Measurements from ENCODE around the gene SLC25A14. TPM values are rescaled to one million over a fixed set of nuclear protein-coding genes. Genes with fewer than 3 reads are reported as not detected.
"Not testable (repeated sequence)": the region's sequence is repeated elsewhere in the genome, so short reads cannot be mapped to it uniquely, and the experiment has no call there.

Gene SLC25A14, protein sequence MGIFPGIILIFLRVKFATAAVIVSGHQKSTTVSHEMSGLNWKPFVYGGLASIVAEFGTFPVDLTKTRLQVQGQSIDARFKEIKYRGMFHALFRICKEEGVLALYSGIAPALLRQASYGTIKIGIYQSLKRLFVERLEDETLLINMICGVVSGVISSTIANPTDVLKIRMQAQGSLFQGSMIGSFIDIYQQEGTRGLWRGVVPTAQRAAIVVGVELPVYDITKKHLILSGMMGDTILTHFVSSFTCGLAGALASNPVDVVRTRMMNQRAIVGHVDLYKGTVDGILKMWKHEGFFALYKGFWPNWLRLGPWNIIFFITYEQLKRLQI
- 12.6 TPM for polyA plus RNA-seq (2012; ENCODE audit: missing spikeins)

GRCh38 chrX:130339408-130340222 lies at the start of gene SLC25A14:
Gene SLC25A14, plus strand, starts transcription at chrX:130339919. Its CDS starts 360 bp downstream, at chrX:130340279.
- TF ChIP-seq POLR2A (IDR thresholded peaks at IDR 0.05; ENCODE audit: low read depth, low read length) = no peak; the same call in 1 of the 2 replicates
- TF ChIP-seq TAF1 (IDR thresholded peaks at IDR 0.05; ENCODE audit: borderline replicate concordance, low read depth, low read length) = 0 out of 2 replicates have a peak, but pooled peaks have one; percentile 32
- FAIRE-seq = peak; percentile 92

DNA sequence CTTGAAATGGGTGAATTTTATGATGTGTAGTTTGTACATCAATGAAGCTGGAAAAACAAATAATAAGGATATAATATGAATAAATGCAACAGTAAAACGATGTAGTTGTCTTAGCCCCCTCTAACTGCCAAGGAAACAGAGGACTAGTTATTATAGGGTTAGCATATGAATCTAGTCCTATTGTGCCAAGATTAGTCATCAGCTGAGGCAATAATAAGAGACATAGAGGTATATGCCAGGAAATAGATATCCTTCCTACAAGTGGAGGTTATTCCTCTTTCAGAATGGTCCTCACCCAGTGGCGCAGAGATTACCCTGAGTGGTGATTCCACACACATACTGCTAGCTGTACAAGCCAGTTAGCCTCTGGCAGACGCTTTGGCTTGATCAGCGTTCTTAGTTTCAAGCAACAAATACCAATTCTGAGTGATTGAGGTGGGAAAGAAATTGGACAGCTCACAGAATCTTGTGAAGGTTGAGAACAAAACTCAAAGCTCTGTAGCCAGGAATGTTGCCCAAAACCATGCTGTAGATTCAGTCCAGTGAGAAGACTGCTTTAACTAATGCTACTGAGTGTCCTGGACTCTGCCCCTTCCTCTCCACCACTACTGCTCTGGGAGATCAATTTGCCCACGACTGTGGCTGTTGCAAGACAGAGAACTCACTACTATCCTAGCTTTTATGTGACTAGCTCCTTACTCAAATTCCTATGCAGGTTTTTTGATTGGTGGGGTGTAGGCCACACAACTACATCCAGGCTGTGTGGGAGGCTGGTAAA lies 44.0 kb upstream of the SLC25A14 start:
- TF ChIP-seq POLR2AphosphoS5 (IDR thresholded peaks at IDR 0.05; ENCODE audit: low read depth, low read length) = no peak
- TF ChIP-seq POLR2A (IDR thresholded peaks at IDR 0.05; ENCODE audit: low read depth, low read length) = no peak
- TF ChIP-seq TAF1 (IDR thresholded peaks at IDR 0.05; ENCODE audit: borderline replicate concordance, low read depth, low read length) = no peak
- DNase-seq (ENCODE audit: insufficient read length) = no peak
- FAIRE-seq = no peak

More at GRCh38 chrX:130339408-130340222, at the start of gene SLC25A14:
- peak; percentile 44 for DNase-seq (ENCODE audit: insufficient read length)

DNA sequence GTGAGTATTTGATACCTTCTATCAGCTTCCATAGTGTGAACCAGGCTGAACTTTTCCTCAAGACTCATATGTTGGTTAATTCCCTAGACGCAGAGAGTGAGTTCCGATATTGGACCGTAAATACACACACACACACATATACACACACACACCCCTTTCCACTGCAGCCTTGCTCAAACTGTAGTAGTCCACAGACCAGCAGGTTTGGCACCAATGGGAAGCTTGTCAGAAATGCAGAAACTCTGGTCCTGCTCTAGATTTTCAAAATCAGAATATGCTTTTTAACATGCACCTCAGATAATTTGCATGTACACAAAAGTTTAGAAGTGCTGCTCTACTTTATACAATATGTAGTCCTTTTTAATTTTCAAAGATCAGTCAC lies 43.4 kb upstream of the SLC25A14 start:
- TF ChIP-seq POLR2AphosphoS5 (IDR thresholded peaks at IDR 0.05; ENCODE audit: low read depth, low read length) (no peak), TAF1 (IDR thresholded peaks at IDR 0.05; ENCODE audit: borderline replicate concordance, low read depth, low read length) (no peak), POLR2A (IDR thresholded peaks at IDR 0.05; ENCODE audit: low read depth, low read length) (no peak)
- FAIRE-seq = no peak
- DNase-seq (ENCODE audit: insufficient read length) = no peak

GRCh38 chrX:130296743-130297142 lies 43.0 kb upstream of the SLC25A14 start:
- TF ChIP-seq POLR2A (IDR thresholded peaks at IDR 0.05; ENCODE audit: low read depth, low read length) (no peak), POLR2AphosphoS5 (IDR thresholded peaks at IDR 0.05; ENCODE audit: low read depth, low read length) (no peak), TAF1 (IDR thresholded peaks at IDR 0.05; ENCODE audit: borderline replicate concordance, low read depth, low read length) (no peak)
- no peak for FAIRE-seq
- no peak for DNase-seq (ENCODE audit: insufficient read length)

- DNase-seq (ENCODE audit: insufficient read length) = no peak
- FAIRE-seq = no peak
- no peak for TF ChIP-seq POLR2AphosphoS5 (IDR thresholded peaks at IDR 0.05; ENCODE audit: low read depth, low read length)
- no peak for TF ChIP-seq POLR2A (IDR thresholded peaks at IDR 0.05; ENCODE audit: low read depth, low read length)
- TF ChIP-seq TAF1 (IDR thresholded peaks at IDR 0.05; ENCODE audit: borderline replicate concordance, low read depth, low read length) = no peak
Observed at GRCh38 chrX:130299279-130300009, 40.3 kb upstream of the SLC25A14 start.

GRCh38 chrX:130300010-130300282 lies 39.8 kb upstream of the SLC25A14 start:
- FAIRE-seq = no peak
- TF ChIP-seq POLR2A (IDR thresholded peaks at IDR 0.05; ENCODE audit: low read depth, low read length) (no peak), TAF1 (IDR thresholded peaks at IDR 0.05; ENCODE audit: borderline replicate concordance, low read depth, low read length) (no peak), POLR2AphosphoS5 (IDR thresholded peaks at IDR 0.05; ENCODE audit: low read depth, low read length) (no peak)
- no peak for DNase-seq (ENCODE audit: insufficient read length)

DNA sequence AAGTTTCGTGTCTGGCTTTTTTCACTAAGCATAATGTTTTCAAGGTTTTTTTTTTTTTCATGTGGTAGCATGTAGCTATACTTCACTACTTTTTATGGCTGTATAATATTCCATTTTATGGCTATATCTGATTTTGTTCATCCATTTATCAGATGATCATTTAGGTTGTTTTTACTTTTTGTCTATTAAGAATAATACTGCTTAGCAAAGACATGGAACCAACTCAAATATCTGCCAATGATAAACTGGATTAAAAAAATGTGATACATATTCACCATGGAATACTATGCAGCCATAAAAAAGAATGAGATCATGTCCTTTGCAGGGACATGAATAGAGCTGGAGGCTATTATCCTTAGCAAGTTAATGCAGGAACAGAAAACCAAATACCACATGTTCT lies 38.3 kb upstream of the SLC25A14 start:
- TF ChIP-seq POLR2AphosphoS5 (IDR thresholded peaks at IDR 0.05; ENCODE audit: low read depth, low read length) (no peak), POLR2A (IDR thresholded peaks at IDR 0.05; ENCODE audit: low read depth, low read length) (no peak), TAF1 (IDR thresholded peaks at IDR 0.05; ENCODE audit: borderline replicate concordance, low read depth, low read length) (no peak)
- FAIRE-seq = no peak
- no peak for DNase-seq (ENCODE audit: insufficient read length)

GRCh38 chrX:130301977-130302376 lies 37.7 kb upstream of the SLC25A14 start:
- no peak for DNase-seq (ENCODE audit: insufficient read length)
- no peak for FAIRE-seq
- TF ChIP-seq POLR2A (IDR thresholded peaks at IDR 0.05; ENCODE audit: low read depth, low read length) (no peak), TAF1 (IDR thresholded peaks at IDR 0.05; ENCODE audit: borderline replicate concordance, low read depth, low read length) (no peak), POLR2AphosphoS5 (IDR thresholded peaks at IDR 0.05; ENCODE audit: low read depth, low read length) (no peak)

DNA sequence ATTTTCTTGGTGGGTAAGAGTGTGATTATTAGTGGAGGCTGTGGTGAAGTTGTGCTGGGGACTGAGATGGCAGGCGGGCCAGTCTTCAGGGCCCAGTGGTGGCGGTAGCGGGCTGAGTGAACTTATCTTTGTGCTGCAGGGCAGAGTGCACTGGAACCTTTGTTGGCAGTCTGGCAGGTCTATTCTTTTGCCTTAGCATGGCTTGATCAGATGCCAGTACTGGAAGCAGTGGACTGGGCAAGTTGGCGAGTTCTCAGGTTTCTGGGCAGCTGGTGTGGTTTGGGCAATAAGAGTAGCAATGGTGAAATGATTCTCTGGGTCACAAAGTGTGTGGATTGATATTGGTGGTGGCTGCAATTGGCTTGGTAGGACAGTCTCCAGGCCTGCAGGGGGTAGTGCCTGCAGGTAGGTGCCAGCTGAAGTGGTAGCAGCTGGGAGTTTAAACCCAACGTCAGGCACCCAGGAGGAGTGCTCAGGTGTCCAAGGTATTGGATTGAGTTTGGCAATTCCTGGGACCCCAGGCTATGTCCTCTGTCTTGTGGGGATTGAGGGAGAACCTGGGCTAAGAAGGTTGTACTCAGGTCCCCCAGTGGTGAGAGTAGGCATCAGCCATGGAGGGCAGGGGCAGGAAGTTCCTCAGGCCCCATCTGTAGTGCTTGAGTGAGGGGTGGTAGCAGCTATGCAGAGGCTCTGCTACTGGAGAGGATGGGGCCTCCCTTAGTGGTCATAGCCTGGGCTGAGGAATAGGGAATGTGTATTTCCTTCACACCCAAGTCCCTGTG lies 34.9 kb upstream of the SLC25A14 start:
- TF ChIP-seq TAF1 (IDR thresholded peaks at IDR 0.05; ENCODE audit: borderline replicate concordance, low read depth, low read length) = no peak
- TF ChIP-seq POLR2A (IDR thresholded peaks at IDR 0.05; ENCODE audit: low read depth, low read length) = no peak
- no peak for TF ChIP-seq POLR2AphosphoS5 (IDR thresholded peaks at IDR 0.05; ENCODE audit: low read depth, low read length)
- FAIRE-seq (no peak), DNase-seq (ENCODE audit: insufficient read length) (no peak)

- not testable (repeated sequence) for DNase-seq (ENCODE audit: insufficient read length)
Observed at GRCh38 chrX:130319886-130320285, 19.8 kb upstream of the SLC25A14 start.

More at GRCh38 chrX:130319886-130320285, 19.8 kb upstream of the SLC25A14 start:
- not testable (repeated sequence) for FAIRE-seq

All from GM12892 (cell line).